GM21526 (cell line): Measurements from ENCODE around the gene CMTM2.
"Not testable (repeated sequence)": the region's sequence is repeated elsewhere in the genome, so short reads cannot be mapped to it uniquely, and the experiment has no call there.

Experiments used
- ATAC-seq: cut with Tn5 transposase; IDR thresholded peaks from one replicate; pipeline ENCODE4 v1.9.1; 2021; ENCODE audit warnings: moderate library complexity; ENCODE audit not compliant: unreplicated experiment, low FRiP score

The CMTM2 gene

DNA sequence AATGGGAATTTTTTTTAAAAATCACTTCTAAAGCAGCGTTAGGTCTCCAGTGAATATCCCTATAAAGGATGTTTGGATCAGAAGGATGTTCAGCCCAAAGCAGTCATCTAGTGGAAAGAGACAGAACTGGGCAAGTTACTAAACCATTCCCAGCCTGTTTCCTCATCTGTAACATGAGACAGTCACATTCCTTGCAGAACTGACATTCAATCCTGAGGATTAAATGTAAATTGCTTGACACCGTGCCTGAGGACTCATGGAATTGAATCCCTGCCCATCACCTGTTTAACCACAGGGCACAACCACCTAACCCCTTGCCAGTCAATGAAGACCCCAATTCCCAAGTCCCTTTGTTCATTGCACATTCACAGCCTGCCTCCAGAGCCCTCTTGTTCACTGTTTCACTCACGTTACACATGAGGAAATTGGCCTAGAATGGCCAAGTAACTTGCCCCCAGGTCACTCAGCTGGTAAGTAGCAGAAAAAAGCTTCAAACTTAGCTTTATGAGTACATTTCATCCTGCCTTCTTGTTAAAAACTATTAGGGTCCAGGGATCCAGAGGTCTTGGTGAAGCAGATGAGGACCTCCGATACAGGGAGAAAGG, 1.4 kb downstream of the CMTM2 start:
- no peak for ATAC-seq

DNA sequence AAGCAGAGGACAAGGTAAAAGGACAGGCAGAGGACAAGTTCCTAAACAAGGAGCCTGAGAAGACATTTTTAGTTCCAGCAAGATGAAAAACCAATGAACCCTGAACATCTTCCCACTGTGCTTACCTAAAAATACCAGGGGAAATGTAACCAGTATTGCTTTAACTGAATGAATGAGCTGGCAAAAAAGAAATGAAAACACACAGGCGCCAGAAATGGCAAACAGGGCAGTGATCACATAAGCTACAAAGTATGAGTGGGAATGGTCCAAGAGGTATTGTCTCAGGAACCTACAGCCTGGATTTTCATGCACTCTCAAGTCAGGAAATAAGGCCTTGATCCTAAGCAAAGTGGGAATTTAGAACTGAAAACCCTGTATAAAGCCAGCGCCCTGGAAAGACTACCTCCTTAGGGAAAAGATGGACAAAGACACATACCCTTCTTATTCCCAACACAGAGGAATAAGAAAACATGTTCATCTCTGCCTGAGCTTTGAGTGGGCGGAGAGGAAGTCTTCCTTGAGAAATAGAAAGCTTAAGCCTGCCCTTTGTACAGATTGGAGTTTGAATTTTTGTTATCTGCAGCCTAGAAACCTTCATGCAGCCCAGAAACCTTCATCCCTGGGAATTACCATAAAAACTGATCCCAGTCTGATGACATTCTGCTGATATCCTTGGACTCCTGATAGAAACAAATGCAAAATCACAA, 2.1 kb downstream of the CMTM2 start:
- ATAC-seq, result no peak

DNA sequence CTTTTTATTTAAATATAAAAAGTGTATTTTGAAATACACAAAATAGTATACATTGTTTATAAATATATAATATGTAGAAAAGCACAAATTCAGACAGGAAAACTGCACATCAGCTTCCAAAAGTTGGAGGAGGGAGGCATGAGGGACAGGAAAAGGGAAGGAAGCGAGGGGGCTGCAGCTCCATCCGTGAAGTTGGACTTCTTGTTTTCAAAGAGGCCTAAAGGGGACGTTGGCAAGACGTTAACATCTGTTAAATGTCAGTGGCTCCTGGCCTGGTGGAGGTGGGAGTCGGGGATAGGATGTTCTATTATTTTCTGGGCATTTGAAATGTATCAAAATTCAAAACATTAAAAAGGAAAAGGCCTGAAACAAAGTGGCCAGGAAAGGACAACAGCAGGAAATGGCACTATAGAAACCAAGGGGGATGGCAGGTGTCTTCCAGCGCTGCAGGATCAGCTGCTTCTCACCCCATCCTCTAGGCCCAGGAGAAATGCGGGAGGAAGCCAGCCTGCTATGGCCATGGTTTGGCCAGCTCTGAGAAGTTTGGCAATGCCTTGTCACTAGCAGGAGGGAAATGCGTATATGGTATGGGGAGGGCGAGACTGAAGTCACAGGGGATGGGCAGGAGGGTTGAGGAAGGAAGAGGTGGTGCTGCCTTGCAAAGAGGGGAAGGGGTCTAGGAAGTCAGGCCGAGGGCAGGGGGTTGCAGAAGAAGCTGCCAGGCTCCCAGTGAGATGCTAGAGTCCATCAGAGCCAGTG, 6.4 kb downstream of the CMTM2 start:
- no peak for ATAC-seq

DNA sequence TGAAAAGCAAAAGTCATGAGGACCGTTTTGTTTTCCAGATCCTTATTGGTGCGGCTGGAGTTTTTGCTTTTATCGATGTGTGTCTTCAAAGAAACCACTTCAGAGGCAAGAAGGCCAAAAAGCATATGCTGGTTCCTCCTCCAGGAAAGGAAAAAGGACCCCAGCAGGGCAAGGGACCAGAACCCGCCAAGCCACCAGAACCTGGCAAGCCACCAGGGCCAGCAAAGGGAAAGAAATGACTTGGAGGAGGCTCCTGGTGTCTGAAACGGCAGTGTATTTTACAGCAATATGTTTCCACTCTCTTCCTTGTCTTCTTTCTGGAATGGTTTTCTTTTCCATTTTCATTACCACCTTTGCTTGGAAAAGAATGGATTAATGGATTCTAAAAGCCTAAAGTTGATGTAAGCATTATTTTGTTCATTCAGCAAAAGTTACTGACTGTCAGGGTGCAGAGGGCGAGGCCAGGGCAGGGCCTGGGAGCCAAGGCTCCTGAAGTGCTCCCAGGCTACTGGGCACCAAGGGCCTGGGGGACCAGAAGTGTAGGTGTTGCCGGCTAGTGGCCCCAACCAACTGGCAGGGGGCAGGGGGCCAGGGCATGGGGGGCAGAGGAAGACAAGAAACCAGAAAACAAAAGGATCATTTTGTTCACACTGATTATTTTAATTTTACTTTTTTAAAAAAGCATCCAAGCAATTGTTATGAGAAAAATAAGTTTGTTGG, 8.8 kb downstream of the CMTM2 start:
- no peak for ATAC-seq

DNA sequence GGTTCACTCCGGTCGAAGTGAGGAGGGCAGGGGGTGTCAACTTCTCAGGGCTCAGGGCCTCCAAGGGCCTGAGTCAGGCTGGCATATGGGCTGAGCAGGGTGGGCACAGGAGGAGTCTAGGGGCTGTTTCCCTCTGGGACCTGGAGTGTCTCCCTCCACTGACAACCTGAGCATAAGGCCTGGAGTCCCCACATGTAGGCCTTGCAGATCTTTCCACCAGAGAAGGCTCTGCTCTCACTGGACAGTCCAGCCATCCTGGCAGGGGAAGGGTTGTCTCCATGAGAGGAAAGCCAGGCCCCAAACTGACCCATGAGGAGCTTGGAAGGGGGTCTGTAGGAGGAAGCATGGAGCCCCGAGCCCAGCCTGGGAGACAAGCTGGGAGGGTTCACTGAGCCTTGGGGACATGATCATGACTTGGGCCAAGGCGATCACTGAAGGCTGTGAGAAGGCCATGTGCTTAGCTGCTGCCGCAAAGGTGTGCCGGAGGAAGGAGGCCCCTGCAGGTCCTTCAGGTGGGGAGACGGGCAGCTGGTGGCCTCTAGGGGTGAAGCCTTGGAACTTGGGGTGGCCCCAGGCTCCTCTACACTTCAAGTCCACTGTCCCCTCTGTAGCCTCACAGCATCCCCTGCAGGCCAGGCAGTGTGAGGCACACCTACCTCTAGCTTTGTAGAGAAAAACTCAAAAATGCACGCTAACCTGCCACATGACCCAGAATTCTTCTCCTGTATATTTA, 9.9 kb downstream of the CMTM2 start:
- peak; percentile 54 for ATAC-seq

DNA sequence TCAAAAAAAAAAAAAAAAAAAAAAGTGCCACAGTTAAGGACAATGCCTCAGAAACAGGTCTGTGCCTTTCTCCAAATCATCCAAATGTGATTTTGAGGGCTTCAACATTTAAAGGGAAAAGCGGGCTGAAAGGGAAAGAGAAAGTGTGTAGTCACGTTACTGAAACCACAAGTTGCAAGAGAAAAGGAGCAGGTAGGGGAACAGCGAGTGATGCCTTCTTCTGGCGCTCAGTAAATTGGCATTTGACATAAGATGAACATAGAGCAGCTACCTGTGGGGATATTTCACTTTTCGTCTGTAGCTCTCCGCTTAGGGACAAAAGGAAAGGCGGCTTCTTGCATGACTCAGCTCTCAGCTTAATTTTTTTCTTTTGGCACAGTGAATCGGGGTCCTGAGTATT, 11.1 kb downstream of the CMTM2 start:
- no peak for ATAC-seq

DNA sequence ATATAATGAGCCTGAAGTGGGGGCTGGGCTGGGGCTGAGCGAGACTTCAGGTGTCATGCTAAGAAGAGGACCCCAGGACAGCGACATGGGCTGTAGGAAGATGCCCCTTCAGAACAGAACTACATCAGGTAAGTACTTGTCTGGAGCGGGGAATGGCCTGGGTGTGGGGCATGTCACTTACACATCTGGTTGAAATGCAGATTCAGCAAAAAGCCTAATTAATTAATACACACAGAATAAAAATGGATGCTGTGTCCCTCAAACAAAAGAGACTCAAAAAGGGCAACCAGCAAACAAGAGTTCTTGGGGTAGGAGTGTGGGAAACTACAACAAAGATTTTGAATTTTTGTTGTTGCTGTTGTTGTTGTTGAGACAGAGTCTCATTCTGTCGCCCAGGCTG, 11.8 kb downstream of the CMTM2 start:
- ATAC-seq, result no peak

DNA sequence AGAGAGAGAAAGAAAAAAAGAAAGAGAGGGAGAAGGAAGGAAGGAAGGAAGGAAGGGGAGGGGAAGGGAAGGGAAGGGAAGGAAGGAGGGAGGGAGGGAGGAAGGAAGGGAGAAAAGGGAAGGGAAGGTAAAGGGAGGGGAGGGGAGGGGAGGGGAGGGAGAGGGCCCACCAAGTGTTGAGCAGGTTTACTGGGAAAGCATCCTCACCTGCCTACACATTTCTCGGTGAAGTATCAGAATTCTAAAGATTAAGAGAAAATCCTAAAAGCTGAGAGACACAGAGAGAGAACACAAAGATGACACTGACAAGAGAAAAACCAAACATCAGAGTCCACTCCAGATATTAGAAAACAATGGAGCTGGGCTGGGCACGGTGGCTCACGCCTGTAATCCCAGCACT, 13.0 kb downstream of the CMTM2 start:
- ATAC-seq, result no peak

DNA sequence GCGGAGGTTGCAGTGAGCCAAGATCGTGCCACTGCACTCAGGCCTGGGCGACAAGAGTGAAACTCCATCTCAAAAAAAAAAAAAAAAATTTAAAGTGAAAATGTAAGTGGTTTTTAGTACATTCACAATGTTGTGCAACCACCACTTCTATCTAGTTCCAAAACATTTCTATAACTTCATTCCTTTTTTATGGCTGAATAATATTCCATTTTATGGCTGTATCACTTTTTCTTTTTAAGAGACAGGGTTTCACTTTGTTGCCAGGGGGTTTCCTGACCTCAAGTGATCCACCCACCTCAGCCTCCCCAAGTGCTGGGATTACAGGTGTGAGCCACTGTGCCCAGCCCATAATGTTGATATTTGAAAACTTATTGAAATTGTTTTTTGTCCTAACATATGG, 13.6 kb downstream of the CMTM2 start:
- no peak for ATAC-seq

DNA sequence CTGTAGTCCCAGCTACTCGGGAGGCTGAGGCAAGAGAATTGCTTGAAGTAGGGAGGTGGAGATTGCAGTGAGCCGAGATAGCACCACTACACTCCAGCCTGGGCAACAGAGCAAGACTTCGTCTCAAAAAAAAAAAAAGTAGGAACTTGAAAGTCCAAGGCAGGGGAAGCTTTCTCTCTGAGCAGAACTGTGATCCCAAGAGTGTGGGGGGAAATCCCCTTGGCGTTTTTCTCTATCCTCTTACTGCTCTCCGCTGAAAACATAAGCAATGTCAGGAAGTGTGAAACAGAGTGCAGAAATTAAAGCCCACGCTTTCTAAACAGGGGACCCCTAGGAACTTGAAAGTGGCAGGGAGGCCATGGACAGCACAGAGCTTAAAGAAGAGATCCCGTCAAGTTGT, 15.5 kb downstream of the CMTM2 start:
- no peak for ATAC-seq

DNA sequence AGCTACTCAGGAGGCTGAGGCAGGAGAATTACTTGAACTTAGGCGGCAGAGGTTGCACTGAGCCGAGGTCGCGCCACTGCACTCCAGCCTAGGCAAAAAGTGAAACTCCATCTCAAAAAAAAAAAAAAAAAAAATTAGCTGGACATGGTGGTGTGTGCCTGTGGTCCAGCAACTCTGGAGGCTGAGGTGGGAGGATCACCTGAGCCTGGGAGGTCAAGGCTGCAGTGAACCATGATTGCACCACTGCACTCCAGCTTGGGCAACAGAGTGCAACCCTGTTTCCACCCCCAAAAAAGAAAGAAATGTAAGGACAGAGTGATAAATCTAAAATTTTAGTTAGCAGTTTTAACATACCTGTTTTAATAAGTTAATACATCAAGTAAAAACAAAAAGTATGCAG, 17.3 kb downstream of the CMTM2 start:
- ATAC-seq, result not testable (repeated sequence)

DNA sequence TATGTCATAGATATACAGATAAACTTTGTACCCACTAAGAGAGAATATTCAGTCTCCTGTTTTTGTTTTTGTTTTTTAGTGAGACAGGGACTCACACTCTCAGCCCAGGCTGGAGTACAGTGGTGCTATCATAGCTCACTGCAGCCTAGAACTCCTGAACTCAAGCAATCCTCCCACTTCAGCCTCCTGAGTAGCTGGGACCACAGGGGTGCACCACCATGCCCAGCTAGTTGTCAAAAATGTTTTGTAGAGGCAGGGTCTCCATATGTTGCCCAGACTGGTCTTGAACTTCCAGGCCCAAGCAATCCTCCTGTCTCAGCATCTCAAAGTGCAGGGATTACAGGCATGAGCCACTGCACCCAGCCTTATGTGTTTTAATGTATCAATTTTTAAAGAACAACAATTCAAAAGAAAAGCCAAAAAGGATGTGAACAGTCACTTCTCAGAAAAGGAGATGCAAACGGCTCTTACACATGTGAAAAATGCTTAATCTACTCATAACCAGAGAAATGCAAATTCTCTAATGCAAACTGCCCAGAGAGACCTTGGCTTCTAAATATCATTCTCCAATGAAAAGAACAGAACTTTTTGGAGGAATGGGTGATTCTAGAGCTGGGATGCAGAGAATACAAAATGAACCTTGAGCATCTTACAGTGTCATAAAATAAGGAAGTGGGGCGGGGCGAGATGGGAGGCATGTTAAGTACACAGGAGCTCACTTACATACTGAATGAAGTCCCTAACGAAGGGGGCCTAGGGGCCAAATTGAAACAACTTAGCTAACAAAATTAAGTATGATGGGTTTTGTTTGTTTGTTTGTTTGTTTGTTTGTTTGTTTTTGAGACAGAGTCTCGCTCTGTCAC, 18.0 kb downstream of the CMTM2 start:
- ATAC-seq, result no peak

DNA sequence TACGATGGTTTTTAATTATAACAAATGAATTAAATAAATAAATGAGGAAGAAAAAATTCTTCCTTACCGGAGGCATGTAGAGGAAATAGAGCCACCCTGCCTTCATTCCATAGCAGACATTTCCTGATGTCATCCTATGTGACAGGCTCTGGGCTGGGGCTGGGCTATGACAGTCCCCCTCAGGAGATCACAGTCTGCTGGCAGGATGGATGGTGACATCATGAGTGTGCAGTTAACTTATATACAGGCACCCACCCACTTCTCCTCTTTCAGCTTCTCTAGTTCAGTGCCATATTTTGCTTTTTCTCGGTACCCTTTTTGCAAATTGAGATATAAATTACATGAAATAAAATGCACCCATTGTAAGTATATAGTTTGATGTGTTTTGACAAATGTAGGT, 18.8 kb downstream of the CMTM2 start:
- no peak for ATAC-seq

DNA sequence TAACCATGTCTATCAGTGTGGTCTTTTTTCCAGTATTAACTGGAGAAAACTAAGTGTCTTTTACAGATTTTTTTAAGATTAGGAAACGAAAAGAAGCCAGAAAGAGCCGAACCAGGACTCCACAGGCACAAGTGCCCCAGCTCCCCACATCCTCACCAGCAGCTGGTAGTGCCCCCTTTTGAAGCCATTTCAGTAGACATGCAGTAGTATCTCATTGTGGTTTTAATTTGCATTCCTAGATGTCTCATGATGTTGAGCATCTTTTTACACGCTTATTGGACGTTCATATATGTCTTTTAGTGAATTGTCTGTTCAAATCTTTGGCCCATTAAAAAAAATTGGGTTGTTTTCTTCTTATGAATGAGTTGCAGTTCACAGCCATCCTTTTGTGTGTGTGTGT, 20.5 kb downstream of the CMTM2 start:
- no peak for ATAC-seq

DNA sequence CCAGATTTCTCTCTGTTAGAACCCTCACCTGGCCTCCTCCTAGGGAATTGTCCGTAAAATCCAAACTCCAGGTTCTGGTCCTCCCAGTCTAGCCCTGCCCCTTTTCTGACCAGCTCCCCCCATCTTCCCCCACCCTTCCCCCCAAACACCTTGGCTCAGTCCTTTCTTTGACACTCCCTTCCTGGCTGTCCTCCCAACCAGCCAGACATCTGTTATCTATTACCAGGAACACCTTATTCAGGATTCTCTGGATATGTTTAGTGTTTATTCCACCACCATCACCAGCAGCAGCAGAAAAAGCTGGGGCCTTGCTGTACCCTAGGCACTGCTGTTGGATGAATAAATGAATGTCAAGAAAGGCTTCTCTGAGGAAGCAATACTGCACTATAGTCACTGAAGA, 21.2 kb downstream of the CMTM2 start:
- no peak for ATAC-seq

DNA sequence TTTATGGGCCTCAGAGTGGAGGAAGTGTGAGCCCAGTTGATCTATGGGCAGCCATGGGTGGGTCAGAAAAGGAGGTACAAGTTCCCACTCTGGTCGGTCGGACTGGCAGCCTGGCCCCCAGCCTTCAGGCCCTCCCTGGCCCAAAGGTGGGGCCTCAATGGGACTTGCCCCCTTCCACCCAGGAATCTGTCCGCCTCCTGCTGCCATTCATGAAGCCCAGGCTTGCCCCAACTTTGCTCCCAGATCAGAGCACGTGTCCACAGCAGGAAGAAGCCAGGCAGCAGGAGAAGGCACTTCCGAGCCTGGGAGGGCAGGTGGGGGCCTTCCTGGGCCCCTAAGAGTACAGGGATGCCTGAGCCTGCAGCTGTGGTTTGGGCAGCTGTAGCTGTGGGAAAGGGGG, 22.2 kb downstream of the CMTM2 start:
- ATAC-seq, result no peak

DNA sequence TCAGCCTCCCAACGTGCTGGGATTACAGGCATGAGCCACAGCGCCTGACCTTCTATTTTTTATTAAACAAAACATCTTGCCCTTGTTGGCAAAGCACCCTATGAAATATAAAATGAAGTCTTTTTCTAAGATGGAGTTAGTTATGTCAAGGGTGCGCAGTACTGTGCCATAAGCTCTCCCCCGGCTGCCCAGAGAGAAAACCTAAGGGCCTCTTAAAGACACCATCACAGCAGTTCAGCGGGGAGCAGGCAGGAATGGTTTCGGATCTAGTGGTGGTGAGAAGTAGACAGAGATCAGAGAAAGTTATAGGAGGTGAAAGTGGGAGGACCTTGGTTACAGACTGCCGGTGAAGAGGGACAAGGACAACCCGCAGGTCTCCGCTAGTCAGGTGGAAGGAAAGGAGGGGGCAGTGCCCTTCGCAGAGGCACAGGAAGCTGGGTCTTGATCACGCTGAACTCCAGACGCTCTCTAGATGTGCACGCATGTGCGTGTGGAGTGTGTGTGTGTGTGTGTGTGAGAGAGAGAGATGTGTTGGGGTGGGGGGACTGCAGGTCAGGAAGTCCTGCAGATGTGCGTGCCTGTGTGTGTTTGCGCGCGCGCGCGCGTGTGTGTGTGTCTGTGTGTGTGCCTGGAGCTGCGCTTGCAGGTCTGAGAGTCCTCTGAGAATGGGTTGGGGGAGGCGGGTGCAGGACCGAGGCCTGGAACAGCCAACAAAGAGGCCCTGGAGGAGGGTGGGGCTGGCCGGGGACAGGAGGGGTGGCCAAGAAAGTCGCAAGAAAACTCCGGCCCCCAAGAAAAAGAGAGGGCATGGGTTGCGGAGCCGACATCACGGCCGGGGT, 24.5 kb downstream of the CMTM2 start:
- ATAC-seq, result no peak

DNA sequence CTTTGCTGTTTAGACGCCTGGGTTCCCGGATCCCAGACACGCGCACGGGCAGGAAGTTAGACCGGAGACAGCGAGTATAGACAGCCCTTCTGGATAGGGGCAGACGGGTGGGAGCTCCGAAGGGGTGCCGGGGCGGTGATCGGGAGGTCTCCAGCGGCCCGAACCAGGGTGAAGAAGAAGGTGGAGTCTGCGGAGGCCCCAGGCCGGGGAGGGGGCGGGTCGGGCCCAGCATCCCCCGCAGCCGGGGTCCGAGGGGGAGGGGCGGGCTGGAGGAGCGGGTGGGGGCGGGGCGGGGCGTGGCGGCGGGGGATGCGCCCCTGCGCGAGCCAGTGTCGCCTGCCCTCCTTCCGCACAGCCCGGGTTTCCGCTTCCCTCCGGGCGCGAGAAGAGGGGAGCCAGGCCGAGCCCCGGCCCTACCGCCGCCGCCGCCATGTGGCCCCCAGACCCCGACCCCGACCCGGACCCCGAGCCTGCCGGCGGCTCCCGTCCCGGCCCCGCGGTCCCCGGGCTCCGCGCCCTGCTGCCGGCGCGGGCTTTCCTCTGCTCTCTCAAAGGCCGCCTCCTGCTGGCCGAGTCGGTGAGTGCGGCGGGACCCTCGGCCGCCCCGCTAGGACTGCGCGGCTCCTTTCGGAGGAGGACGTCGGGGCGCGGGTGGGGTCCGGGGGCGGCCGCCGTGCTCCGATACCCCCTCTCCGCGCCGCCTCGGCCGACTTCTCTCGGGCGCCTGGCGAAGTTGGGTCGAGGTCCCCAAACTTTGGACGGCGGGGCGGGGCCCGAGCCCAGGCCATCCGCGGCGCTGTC, 25.3 kb downstream of the CMTM2 start, which contains the start of gene CMTM3:
Gene CMTM3, plus strand, starts transcription at position 329 of the 801 bp plus-strand sequence. Its CDS starts 102 bp downstream, at position 431.
- no peak for ATAC-seq
